ENCODE results near the gene PTPRM. TPM values are rescaled to one million over a fixed set of nuclear protein-coding genes. Genes with fewer than 3 reads are reported as not detected.

Gene PTPRM
- total and polyA plus RNA-seq, 2 donors (not counting 3 experiments of a cell fraction or from before 2014, with no cell fraction given) = 37.4 to 43.7 TPM

- no TSS peak for BruUV-seq (replicated peaks)
These were observed 563.0 kb downstream of the PTPRM start for GRCh38 chr18:8130096-8130495.

More at GRCh38 chr18:8130096-8130495, 563.0 kb downstream of the PTPRM start:
- dilution Hi-C loops (cut with MboI; ENCODE audit: extremely low pct_ligation_motif_present, low sequenced_read_pairs) = no loop called here
- FAIRE-seq (no peak), DNase-seq (ENCODE audit: low read depth, low spot score) (no peak)
- CTCF ChIA-PET = no interaction called here
- no peaks in the 10 kb centered on the region for H3K9me1 ChIP-seq (replicated peaks; ENCODE audit: control insufficient read depth, extremely low read depth, insufficient read depth, low read length)
- H3K4me2 ChIP-seq (ENCODE audit: insufficient read depth, low read length) = no peak overlapping the region
- no peak overlapping the region for H2AFZ ChIP-seq (ENCODE audit: low read depth, low read length)
- no peak for TF ChIP-seq GATA2 (IDR thresholded peaks at IDR 0.05; ENCODE audit: insufficient read depth, insufficient read length, low read depth, low read length)
- no peak for TF ChIP-seq EZH2 (IDR thresholded peaks at IDR 0.05; ENCODE audit: borderline replicate concordance, low read depth, low read length, severe bottlenecking)
- TF ChIP-seq CTCF (IDR thresholded peaks at IDR 0.05; ENCODE audit: extremely low read depth in 1 of 2, insufficient read depth in 1 of 2, low read depth in 1 of 2, low read length in 2 of 2) = no peak
- no peak for TF ChIP-seq POLR2AphosphoS5 (IDR thresholded peaks at IDR 0.05; ENCODE audit: insufficient read depth, low read depth, low read length)
- TF ChIP-seq JUN (IDR thresholded peaks at IDR 0.05; ENCODE audit: borderline replicate concordance, insufficient read depth, insufficient read length, low read depth) = no peak
- no peak for TF ChIP-seq MAX (IDR thresholded peaks at IDR 0.05; ENCODE audit: insufficient read depth, insufficient read length)
- no peak for TF ChIP-seq POLR2A (IDR thresholded peaks at IDR 0.05; ENCODE audit: low read depth, low read length)
- no peak for TF ChIP-seq FOS (IDR thresholded peaks at IDR 0.05; ENCODE audit: borderline replicate concordance, insufficient read depth, low read length)
- TF ChIP-seq MYC (IDR thresholded peaks at IDR 0.05; ENCODE audit: low read depth, low read length) = no peak
- H3K27me3 ChIP-seq (ENCODE audit: control insufficient read depth in 2 of 2, insufficient read depth in 2 of 2, low read length in 2 of 2) = no peaks in the 10 kb centered on the region
- no peak overlapping the region for H3K27ac ChIP-seq (ENCODE audit: insufficient read depth, low read depth, low read length)
- H4K20me1 ChIP-seq (replicated peaks; ENCODE audit: control insufficient read depth, extremely low read depth, insufficient read depth, low read length) = no peaks in the 10 kb centered on the region
- no peaks in the 10 kb centered on the region for H3K79me2 ChIP-seq (ENCODE audit: control insufficient read depth, insufficient read depth, low read length)
- intact Hi-C loops (cut with micrococcal nuclease) = no loop called here
- H3K9me3 ChIP-seq (replicated peaks; ENCODE audit: control insufficient read depth, insufficient read depth, low read length) = no peaks in the 10 kb centered on the region
- H3K9ac ChIP-seq (replicated peaks; ENCODE audit: extremely low read depth, insufficient read depth, low read length) = no peak overlapping the region
- no peaks in the 10 kb centered on the region for H3K4me1 ChIP-seq (ENCODE audit: control insufficient read depth, extremely low read depth, insufficient read depth, low read length)
- no peaks in the 10 kb centered on the region for H3K36me3 ChIP-seq (ENCODE audit: control insufficient read depth in 2 of 2, extremely low read depth in 1 of 2, insufficient read depth in 2 of 2, low read length in 2 of 2)
- POLR2A ChIA-PET = no interaction called here
- no peak overlapping the region for H3K4me3 ChIP-seq (replicated peaks in 1 of 3; ENCODE audit: insufficient read depth in 1 of 3, low read depth in 1 of 3, low read length in 3 of 3)

Data from endothelial cell of umbilical vein (primary cell).